K562 (cell line): ENCODE results near the gene LAMTOR4. TPM values are rescaled to one million over a fixed set of nuclear protein-coding genes. Genes with fewer than 3 reads are reported as not detected.

Source experiments
- ARID2 ChIP-seq: fragments of 450-650 bp; IDR thresholded peaks from 2 replicates; pipeline ENCODE4 v1.6.1; 2017; ENCODE audit warnings: antibody characterized with exemption, mild to moderate bottlenecking
- BMI1 ChIP-seq: fragments of 150-350 bp; IDR thresholded peaks from 2 replicates; pipeline ENCODE4 v1.6.1; 2014; ENCODE audit warnings: low read length
- CBX1 ChIP-seq: sonication (generic); IDR thresholded peaks from 2 replicates; pipeline ENCODE4 v1.6.1; 2016; ENCODE audit warnings: antibody characterized with exemption, low read depth, mild to moderate bottlenecking
- CHD4 ChIP-seq: fragments of 200-600 bp; sonication (generic); IDR thresholded peaks from 3 replicates; pipeline ENCODE4 v1.6.1; 2012; ENCODE audit warnings: low read depth, mild to moderate bottlenecking, mixed read lengths, low read length, inconsistent platforms; ENCODE audit not compliant: insufficient read depth, insufficient replicate concordance, poor library complexity, severe bottlenecking
- CSDE1 ChIP-seq, 2 experiments: fragments of 450-650 bp; IDR thresholded peaks; 2 replicates each; pipeline ENCODE4 v1.6.1; 2016; ENCODE audit warnings: mild to moderate bottlenecking in 1 of 2
- HMBOX1 ChIP-seq: sonication (generic); IDR thresholded peaks from 2 replicates; pipeline ENCODE4 v1.6.1; 2016
- ILK ChIP-seq: fragments of 450-650 bp; IDR thresholded peaks from 2 replicates; pipeline ENCODE4 v1.6.1; 2016; ENCODE audit warnings: missing genetic modification characterization, low read depth, mild to moderate bottlenecking, missing compliant biosample characterization, moderate library complexity, borderline replicate concordance
- IRF1 ChIP-seq: sonication (generic); formaldehyde crosslinking; IDR thresholded peaks from 2 replicates; pipeline ENCODE4 v1.8.0; 2022; ENCODE audit warnings: missing genetic modification reagents, mild to moderate bottlenecking, borderline replicate concordance
- L3MBTL2 ChIP-seq: fragments of 450-650 bp; IDR thresholded peaks from 2 replicates; pipeline ENCODE4 v1.6.1; 2016; ENCODE audit warnings: mild to moderate bottlenecking, moderate library complexity
- MITF ChIP-seq: IDR thresholded peaks from 2 replicates; pipeline ENCODE4 v1.6.1; 2014; ENCODE audit warnings: antibody characterized with exemption
- NKRF ChIP-seq: fragments of 450-650 bp; IDR thresholded peaks from 2 replicates; pipeline ENCODE4 v1.6.1; 2016; ENCODE audit warnings: borderline replicate concordance
- PHF21A ChIP-seq: fragments of 450-650 bp; IDR thresholded peaks from 2 replicates; pipeline ENCODE4 v1.6.1; 2017; ENCODE audit warnings: low read depth, borderline replicate concordance
- SMARCB1 ChIP-seq: IDR thresholded peaks from 2 replicates; pipeline ENCODE4 v1.6.1; 2011; ENCODE audit warnings: improper control_type of control experiment, low read depth; ENCODE audit not compliant: insufficient read length
- TAF7 ChIP-seq: fragments of 450-650 bp; IDR thresholded peaks from 2 replicates; pipeline ENCODE4 v1.6.1; 2016; ENCODE audit warnings: missing genetic modification characterization, missing compliant biosample characterization
- TAF9B ChIP-seq: fragments of 450-650 bp; IDR thresholded peaks from 2 replicates; pipeline ENCODE4 v1.6.1; 2018; ENCODE audit warnings: mild to moderate bottlenecking; ENCODE audit not compliant: partially characterized antibody
- TEAD1 ChIP-seq, 2 experiments: fragments of 450-650 bp in 1 of 2; sonication (generic) in 1 of 2; formaldehyde crosslinking; IDR thresholded peaks; 2 replicates each; pipeline versions ENCODE4 v1.4.0 to v1.8.0; 2020 to 2022; ENCODE audit warnings: mild to moderate bottlenecking in 2 of 2, missing genetic modification reagents in 1 of 2
- THRAP3 ChIP-seq: fragments of 450-650 bp; IDR thresholded peaks from 2 replicates; pipeline ENCODE4 v1.6.1; 2016; ENCODE audit warnings: mild to moderate bottlenecking, inconsistent platforms, borderline replicate concordance
- TRIM24 ChIP-seq, 2 experiments: fragments of 450-650 bp; IDR thresholded peaks; 2 replicates each; pipeline ENCODE4 v1.6.1; 2016
- ZNF239 ChIP-seq: fragments of 250-450 bp; sonication (Bioruptor Pico); IDR thresholded peaks from 2 replicates; pipeline ENCODE4 v1.4.0; 2020; ENCODE audit warnings: mild to moderate bottlenecking
- ZNF830 ChIP-seq: fragments of 250-450 bp; sonication (Bioruptor Pico); IDR thresholded peaks from 2 replicates; pipeline ENCODE4 v1.5.0; 2021; ENCODE audit warnings: mild to moderate bottlenecking
- polyA plus RNA-seq, 8 experiments: library from polyadenylated mRNA; depleted of rRNA in 4 of 8; stranded (reverse) in 5 of 8; unstranded in 3 of 8; fragments of >200 nt; fragmentation: Nextera tagmentation in 2 of 8; fragmentation: Illumina TruSeq in 1 of 8; extraction: Ambion mirVana in 2 of 8; extraction: Trizol in 1 of 8; gene quantifications; 2 replicates each; pipeline versions ENCODE4 v1.2.1 to v1.2.3, GENCODE V29; 2011 to 2014; ENCODE audit warnings: inconsistent platforms in 1 of 8, missing spikeins in 1 of 8
- total RNA-seq, 7 experiments: library from RNA; depleted of rRNA in 6 of 7; stranded (reverse); fragments of >200 nt in 6 of 7; fragmentation: Illumina TruSeq in 2 of 7; extraction: Trizol in 2 of 7; gene quantifications; 2 replicates each; pipeline versions ENCODE4 v1.2.1 to v1.2.3, GENCODE V29; 2011 to 2021; ENCODE audit warnings: low replicate concordance in 1 of 7
- TF ChIP-seq, protein P1 (sequence below): fragments of 250-450 bp; sonication (Bioruptor Pico); IDR thresholded peaks from 2 replicates; pipeline ENCODE4 v1.4.0; 2020; ENCODE audit warnings: mild to moderate bottlenecking

LAMTOR4 gene
- total and polyA plus RNA-seq, 9 of the 15 experiments (the other 6 are each of a cell fraction or from before 2014, with no cell fraction given), result 79.6 to 314 (median 195) TPM

- TF ChIP-seq, protein P1, sequence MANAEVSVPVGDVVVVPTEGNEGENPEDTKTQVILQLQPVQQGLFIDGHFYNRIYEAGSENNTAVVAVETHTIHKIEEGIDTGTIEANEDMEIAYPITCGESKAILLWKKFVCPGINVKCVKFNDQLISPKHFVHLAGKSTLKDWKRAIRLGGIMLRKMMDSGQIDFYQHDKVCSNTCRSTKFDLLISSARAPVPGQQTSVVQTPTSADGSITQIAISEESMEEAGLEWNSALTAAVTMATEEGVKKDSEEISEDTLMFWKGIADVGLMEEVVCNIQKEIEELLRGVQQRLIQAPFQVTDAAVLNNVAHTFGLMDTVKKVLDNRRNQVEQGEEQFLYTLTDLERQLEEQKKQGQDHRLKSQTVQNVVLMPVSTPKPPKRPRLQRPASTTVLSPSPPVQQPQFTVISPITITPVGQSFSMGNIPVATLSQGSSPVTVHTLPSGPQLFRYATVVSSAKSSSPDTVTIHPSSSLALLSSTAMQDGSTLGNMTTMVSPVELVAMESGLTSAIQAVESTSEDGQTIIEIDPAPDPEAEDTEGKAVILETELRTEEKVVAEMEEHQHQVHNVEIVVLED, result no peak
- TF ChIP-seq ZNF239 (CRISPR knock-in tag), result no peak
- TF ChIP-seq TRIM24 (IDR thresholded peaks at IDR 0.05), result no peak
- TF ChIP-seq TAF7 (tag), result peak; percentile 80; the same call in 1 of the 2 replicates
- TF ChIP-seq CBX1, result peak; percentile 63; the same call in 1 of the 2 replicates
- peak; percentile 83; the same call in 1 of the 2 replicates for TF ChIP-seq NKRF
- TF ChIP-seq ZNF830 (CRISPR knock-in tag), result no peak
- TF ChIP-seq SMARCB1, result no peak
- no peak for TF ChIP-seq IRF1 (CRISPR knock-in tag)
- TF ChIP-seq ILK (tag), result no peak
- no peak for TF ChIP-seq HMBOX1
- TF ChIP-seq ARID2, result no peak
- no peak for TF ChIP-seq TAF9B
- TF ChIP-seq L3MBTL2, result peak; percentile 90
- peak; percentile 76; the same call in 1 of the 2 replicates for TF ChIP-seq MITF
- TF ChIP-seq BMI1, result no peak
- TF ChIP-seq PHF21A, result no peak
- no peak for TF ChIP-seq THRAP3
- 0 out of 4 replicates have a peak, but pooled peaks of 1 of the 2 experiments have one; percentile 53 for TF ChIP-seq TEAD1 (CRISPR knock-in tag; IDR thresholded peaks at IDR 0.05)
- TF ChIP-seq CSDE1 (IDR thresholded peaks at IDR 0.05), result no peak
- TF ChIP-seq CHD4, result no peak
These were observed at the start of gene LAMTOR4 (continued) for GRCh38 chr7:100148559-100149328.
